ENCODE data around the gene TRIM56.

- TF ChIP-seq POLR2AphosphoS5 (IDR thresholded peaks at IDR 0.05; ENCODE audit: low read depth, low read length), result no peak
- no peak for TF ChIP-seq CTCF (IDR thresholded peaks at IDR 0.05)
- TF ChIP-seq TAF1 (IDR thresholded peaks at IDR 0.05; ENCODE audit: borderline replicate concordance, low read depth, low read length), result no peak
- TF ChIP-seq EZH2phosphoT487 (IDR thresholded peaks at IDR 0.05; ENCODE audit: borderline replicate concordance, low read depth), result no peak
- TF ChIP-seq SIN3A (IDR thresholded peaks at IDR 0.05; ENCODE audit: borderline replicate concordance, low read depth, low read length), result no peak
- no peak for TF ChIP-seq RAD21 (IDR thresholded peaks at IDR 0.05; ENCODE audit: low read length)
- no peak for TF ChIP-seq GABPA (IDR thresholded peaks at IDR 0.05; ENCODE audit: low read depth)
- no peak for TF ChIP-seq FOSL2 (IDR thresholded peaks at IDR 0.05; ENCODE audit: borderline replicate concordance, low read depth)
- TF ChIP-seq FOXM1 (IDR thresholded peaks at IDR 0.05; ENCODE audit: low read depth), result no peak
Measured at GRCh38 chr7:101094376-101094775, 9.1 kb downstream of the TRIM56 start.
